Neural progenitor cell (in vitro differentiated cells): ENCODE results near the gene LMX1B.

Experiments
- EZH2 ChIP-seq: fragments of 200-600 bp; sonication (generic); IDR thresholded peaks from 2 replicates; pipeline ENCODE4 v1.6.1; 2017; ENCODE audit warnings: antibody characterized with exemption, mild to moderate bottlenecking, moderate library complexity
- EZH2phosphoT487 ChIP-seq: fragments of 200-600 bp; sonication (generic); IDR thresholded peaks from 2 replicates; pipeline ENCODE4 v1.6.1; 2017; ENCODE audit warnings: antibody characterized with exemption
- TF ChIP-seq, protein P1 (sequence below): fragments of 200-600 bp; sonication (generic); IDR thresholded peaks from 2 replicates; pipeline ENCODE4 v1.5.1; 2017; ENCODE audit warnings: antibody characterized with exemption, mild to moderate bottlenecking

DNA sequence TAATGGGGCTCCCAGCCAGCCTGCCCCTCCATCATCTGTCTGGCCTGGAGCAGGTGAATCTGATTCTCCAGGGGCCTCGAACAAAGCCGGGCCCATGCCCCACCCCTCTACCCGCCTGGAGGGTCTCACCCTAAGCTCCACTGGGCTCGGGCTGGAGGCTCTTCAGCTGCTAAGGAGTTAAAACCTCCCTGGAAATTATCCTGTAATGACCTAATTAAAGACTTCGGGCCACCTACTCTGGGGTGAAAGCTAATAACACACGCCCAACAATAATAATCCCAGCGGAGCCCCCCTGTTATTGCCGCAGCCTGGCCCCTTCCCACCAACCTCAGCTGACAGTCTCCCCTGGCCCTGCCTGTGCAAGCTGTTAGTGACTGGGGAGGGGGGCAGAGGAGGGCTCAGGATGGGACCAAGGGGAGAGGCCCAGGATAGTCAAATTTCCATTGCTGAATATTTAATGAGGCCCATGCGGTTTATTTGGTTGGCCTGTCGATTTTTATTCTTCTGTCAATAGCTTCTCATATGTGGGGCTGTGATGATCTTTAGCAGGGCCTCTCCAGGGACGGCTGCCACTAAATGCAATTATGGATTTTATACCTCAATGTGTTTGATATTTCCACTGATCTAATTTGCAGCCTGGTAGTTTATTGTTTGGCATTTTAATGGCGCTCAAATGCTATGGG, 25.7 kb downstream of the LMX1B start:
- TF ChIP-seq, protein P1, sequence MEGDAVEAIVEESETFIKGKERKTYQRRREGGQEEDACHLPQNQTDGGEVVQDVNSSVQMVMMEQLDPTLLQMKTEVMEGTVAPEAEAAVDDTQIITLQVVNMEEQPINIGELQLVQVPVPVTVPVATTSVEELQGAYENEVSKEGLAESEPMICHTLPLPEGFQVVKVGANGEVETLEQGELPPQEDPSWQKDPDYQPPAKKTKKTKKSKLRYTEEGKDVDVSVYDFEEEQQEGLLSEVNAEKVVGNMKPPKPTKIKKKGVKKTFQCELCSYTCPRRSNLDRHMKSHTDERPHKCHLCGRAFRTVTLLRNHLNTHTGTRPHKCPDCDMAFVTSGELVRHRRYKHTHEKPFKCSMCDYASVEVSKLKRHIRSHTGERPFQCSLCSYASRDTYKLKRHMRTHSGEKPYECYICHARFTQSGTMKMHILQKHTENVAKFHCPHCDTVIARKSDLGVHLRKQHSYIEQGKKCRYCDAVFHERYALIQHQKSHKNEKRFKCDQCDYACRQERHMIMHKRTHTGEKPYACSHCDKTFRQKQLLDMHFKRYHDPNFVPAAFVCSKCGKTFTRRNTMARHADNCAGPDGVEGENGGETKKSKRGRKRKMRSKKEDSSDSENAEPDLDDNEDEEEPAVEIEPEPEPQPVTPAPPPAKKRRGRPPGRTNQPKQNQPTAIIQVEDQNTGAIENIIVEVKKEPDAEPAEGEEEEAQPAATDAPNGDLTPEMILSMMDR: no peak
- no peak for TF ChIP-seq EZH2
- TF ChIP-seq EZH2phosphoT487: no peak
